Upper lobe of left lung (tissue), 4 donors: ENCODE results near the gene LEMD2.

Experiments used
- EP300 ChIP-seq, 4 donors: sonication (generic); formaldehyde crosslinking; IDR thresholded peaks; one replicate each; pipeline ENCODE4 v1.5.1; 2017; ENCODE audit warnings: antibody characterized with exemption in 4 of 4, control low read depth in 2 of 4
- POLR2A ChIP-seq, 4 donors: fragments of 450-650 bp; IDR thresholded peaks; one replicate each; pipeline ENCODE4 v1.5.1; 2016 to 2017; ENCODE audit warnings: antibody characterized with exemption in 4 of 4, mild to moderate bottlenecking in 2 of 4
- POLR2AphosphoS5 ChIP-seq, 2 donors: sonication (generic); formaldehyde crosslinking; IDR thresholded peaks; one replicate each; pipeline ENCODE4 v1.5.1; 2017; ENCODE audit warnings: antibody characterized with exemption in 2 of 2
- TF ChIP-seq, protein P1 (sequence below), 6 experiments: fragments of 450-650 bp in 4 of 6; fragments of 200-600 bp in 2 of 6; sonication (generic) in 2 of 6; IDR thresholded peaks; one replicate each; pipeline ENCODE4 v1.5.1; 2016 to 2019; ENCODE audit warnings: antibody characterized with exemption in 6 of 6

- TF ChIP-seq, protein P1, sequence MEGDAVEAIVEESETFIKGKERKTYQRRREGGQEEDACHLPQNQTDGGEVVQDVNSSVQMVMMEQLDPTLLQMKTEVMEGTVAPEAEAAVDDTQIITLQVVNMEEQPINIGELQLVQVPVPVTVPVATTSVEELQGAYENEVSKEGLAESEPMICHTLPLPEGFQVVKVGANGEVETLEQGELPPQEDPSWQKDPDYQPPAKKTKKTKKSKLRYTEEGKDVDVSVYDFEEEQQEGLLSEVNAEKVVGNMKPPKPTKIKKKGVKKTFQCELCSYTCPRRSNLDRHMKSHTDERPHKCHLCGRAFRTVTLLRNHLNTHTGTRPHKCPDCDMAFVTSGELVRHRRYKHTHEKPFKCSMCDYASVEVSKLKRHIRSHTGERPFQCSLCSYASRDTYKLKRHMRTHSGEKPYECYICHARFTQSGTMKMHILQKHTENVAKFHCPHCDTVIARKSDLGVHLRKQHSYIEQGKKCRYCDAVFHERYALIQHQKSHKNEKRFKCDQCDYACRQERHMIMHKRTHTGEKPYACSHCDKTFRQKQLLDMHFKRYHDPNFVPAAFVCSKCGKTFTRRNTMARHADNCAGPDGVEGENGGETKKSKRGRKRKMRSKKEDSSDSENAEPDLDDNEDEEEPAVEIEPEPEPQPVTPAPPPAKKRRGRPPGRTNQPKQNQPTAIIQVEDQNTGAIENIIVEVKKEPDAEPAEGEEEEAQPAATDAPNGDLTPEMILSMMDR (IDR thresholded peaks at IDR 0.05): no peak
- TF ChIP-seq POLR2A (IDR thresholded peaks at IDR 0.05): no peak
- TF ChIP-seq EP300 (IDR thresholded peaks at IDR 0.05): no peak
- no peak for TF ChIP-seq POLR2AphosphoS5 (IDR thresholded peaks at IDR 0.05)
Measured at GRCh38 chr6:33834401-33835392, 45.8 kb upstream of the LEMD2 start.
